ENCODE data around the gene STK16.

GRCh38 chr2:219214786-219215185 is 30.5 kb upstream of the STK16 start:
- TF ChIP-seq CTCF (IDR thresholded peaks at IDR 0.05; ENCODE audit: low read depth, low read length, missing input control) (no peak), FOXA1 (IDR thresholded peaks at IDR 0.05) (no peak), JUND (IDR thresholded peaks at IDR 0.05) (no peak), TAF1 (conservative IDR thresholded peaks at IDR 0.05) (no peak), MAX (IDR thresholded peaks at IDR 0.05) (no peak), ATF3 (IDR thresholded peaks at IDR 0.05) (no peak), RAD21 (IDR thresholded peaks at IDR 0.05) (no peak)

Data from liver (tissue), 3 donors.